ENCODE measurements around the gene TTYH3.

The TTYH3 gene

DNA sequence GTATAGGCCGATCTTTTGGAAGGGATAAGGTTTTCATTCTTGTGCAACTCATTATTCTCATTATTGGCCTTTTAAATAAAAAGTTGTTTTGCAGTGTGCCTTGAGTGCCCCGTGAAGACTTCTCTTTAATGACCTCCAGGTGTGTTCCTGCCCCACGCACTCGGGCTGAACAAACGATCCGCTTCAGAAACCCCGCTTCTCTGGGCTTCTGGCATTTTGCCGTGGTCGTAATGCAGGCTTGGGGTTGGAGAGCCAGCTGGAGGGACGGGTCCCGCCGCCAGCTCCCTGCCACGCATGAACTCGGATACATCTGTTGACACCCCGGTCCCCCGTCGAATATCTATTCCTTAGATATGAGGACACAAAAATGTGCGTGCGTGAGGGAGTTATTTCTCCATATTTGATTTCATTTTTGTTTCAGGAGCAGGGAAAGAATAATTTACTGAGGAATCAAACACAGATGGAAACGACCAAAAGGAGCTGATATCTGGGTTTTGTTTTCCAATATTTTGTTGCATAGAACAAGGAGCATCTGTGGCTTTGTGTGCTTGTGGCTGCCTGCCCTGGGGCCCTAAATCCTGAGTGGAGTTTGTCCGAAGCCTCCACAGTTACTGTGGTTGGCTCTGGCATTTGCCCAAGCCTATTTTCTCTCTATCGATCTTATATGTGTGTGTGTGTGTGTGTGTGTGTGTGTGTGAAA, 17.0 kb upstream of the TTYH3 start:
- H2AFZ ChIP-seq (ENCODE audit: low read depth), result no peak overlapping the region
- H3K27ac ChIP-seq, result no peak overlapping the region
- no peak overlapping the region for H3K4me2 ChIP-seq
- no peaks in the 10 kb centered on the region for H3K4me1 ChIP-seq (ENCODE audit: low read depth, poor library complexity, severe bottlenecking)
- no peaks in the 10 kb centered on the region for H3K79me2 ChIP-seq (ENCODE audit: insufficient read depth, low read depth)
- no peak overlapping the region for H3K9ac ChIP-seq
- H3K27me3 ChIP-seq (ENCODE audit: insufficient read depth, low read depth), result no peaks in the 10 kb centered on the region; the same call in 1 of the 2 replicates
- no peaks in the 10 kb centered on the region for H4K20me1 ChIP-seq (ENCODE audit: insufficient read depth)
- H3K36me3 ChIP-seq (ENCODE audit: insufficient read depth), result no peaks in the 10 kb centered on the region
- H3K4me3 ChIP-seq (IDR thresholded peaks at IDR 0.05; ENCODE audit: insufficient read depth, low read depth, low read length), result no peak overlapping the region
- TF ChIP-seq, protein P1, sequence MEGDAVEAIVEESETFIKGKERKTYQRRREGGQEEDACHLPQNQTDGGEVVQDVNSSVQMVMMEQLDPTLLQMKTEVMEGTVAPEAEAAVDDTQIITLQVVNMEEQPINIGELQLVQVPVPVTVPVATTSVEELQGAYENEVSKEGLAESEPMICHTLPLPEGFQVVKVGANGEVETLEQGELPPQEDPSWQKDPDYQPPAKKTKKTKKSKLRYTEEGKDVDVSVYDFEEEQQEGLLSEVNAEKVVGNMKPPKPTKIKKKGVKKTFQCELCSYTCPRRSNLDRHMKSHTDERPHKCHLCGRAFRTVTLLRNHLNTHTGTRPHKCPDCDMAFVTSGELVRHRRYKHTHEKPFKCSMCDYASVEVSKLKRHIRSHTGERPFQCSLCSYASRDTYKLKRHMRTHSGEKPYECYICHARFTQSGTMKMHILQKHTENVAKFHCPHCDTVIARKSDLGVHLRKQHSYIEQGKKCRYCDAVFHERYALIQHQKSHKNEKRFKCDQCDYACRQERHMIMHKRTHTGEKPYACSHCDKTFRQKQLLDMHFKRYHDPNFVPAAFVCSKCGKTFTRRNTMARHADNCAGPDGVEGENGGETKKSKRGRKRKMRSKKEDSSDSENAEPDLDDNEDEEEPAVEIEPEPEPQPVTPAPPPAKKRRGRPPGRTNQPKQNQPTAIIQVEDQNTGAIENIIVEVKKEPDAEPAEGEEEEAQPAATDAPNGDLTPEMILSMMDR (conservative IDR thresholded peaks at IDR 0.05; ENCODE audit: low read depth, low read length), result no peak

DNA sequence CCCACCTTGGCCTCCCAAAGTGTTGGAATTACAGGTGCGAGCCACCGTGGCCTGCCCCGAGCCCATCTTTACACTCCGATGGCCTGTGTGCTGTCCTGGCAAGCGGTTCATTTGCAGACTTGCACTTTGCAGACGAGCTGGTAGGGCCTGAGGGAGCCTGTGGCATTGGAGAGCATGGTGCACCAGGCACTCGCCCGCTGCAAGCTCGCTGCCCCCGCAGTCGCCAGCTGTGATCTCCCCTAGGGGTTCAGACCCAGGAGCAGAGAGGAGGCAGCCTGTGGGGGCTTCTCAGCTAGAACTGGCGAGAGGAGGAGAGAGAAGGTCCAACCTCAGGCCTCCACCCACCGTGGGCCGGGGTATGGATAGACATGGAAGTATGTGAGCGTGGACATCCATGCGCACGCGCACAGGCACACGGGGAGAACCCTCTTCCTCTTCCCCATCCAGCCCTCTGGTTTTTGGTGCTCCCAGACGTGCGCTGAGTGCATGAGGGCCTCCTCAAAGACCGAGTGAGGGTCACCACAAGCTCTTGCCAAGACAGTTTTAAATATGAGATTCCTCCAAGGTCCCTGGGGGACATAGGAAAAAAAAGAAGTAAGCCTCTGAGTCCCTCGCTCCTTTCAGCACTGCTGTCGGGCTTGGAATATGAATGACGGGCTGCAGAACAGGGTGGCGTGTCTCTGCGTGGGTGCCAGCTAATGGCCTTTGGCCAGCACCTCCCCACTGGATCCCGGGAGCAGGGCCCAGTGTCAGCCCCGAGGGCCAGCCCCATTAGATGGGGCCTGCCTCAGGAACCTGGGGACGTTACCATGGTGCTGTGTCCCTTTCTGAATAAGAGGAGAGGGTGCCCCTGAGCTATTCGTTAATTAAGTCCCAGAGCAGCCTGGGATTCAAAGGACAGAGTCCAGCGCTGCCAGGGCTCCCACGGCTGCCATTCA, 15.1 kb upstream of the TTYH3 start:
- H3K27me3 ChIP-seq (ENCODE audit: insufficient read depth, low read depth), result peaks cover 1% of the 10 kb centered on the region; the same call in 1 of the 2 replicates
- H3K9ac ChIP-seq, result no peak overlapping the region
- H3K27ac ChIP-seq, result no peak overlapping the region

DNA sequence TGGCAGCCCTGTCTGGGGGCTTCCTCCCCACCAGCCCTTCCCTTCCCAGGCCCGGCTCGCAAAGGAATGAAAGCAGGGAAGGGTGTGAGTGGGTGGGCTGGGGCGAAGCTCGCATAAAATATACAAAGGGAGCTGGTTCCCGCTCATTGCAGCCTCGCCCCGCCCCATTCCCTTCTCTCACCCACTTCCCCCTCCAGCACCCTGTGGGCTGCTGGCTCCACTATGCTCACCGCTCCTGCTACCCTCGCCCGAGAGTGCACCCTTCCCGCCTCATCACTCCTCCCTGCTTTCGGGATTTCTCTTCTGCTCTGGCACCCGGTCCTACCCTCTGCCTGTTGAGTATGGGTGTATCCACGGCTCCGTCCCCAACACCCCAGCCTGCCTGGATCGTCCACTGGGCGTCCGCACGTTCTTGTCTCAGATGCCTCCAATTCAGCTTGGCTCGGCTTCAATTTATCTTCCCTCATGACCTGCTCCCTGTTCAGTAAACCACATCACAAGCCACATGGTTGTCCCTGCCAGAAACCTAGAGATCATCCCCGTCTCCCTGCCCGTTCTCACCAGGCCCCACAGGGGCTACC, 14.4 kb upstream of the TTYH3 start:
- H3K79me2 ChIP-seq (ENCODE audit: insufficient read depth, low read depth), result no peaks in the 10 kb centered on the region
- TF ChIP-seq, protein P1 (conservative IDR thresholded peaks at IDR 0.05; ENCODE audit: low read depth, low read length), result no peak
- no peaks in the 10 kb centered on the region for H4K20me1 ChIP-seq (ENCODE audit: insufficient read depth)
- no peaks in the 10 kb centered on the region for H3K4me1 ChIP-seq (ENCODE audit: low read depth, poor library complexity, severe bottlenecking)
- no peak overlapping the region for H3K9ac ChIP-seq
- H3K27ac ChIP-seq, result no peak overlapping the region
- no peak overlapping the region for H3K4me3 ChIP-seq (IDR thresholded peaks at IDR 0.05; ENCODE audit: insufficient read depth, low read depth, low read length)
- peaks cover 5% of the 10 kb centered on the region; the same call in 1 of the 2 replicates for H3K27me3 ChIP-seq (ENCODE audit: insufficient read depth, low read depth)
- H3K4me2 ChIP-seq, result no peak overlapping the region
- H2AFZ ChIP-seq (ENCODE audit: low read depth), result no peak overlapping the region
- no peaks in the 10 kb centered on the region for H3K36me3 ChIP-seq (ENCODE audit: insufficient read depth)

More for the DNA sequence above, 15.1 kb upstream of the TTYH3 start:
- Histone ChIP-seq H4K20me1 (ENCODE audit: insufficient read depth) (no peaks in the 10 kb centered on the region), H3K79me2 (ENCODE audit: insufficient read depth, low read depth) (no peaks in the 10 kb centered on the region), H2AFZ (ENCODE audit: low read depth) (no peak overlapping the region), H3K4me1 (ENCODE audit: low read depth, poor library complexity, severe bottlenecking) (no peaks in the 10 kb centered on the region), H3K4me2 (no peak overlapping the region), H3K4me3 (IDR thresholded peaks at IDR 0.05; ENCODE audit: insufficient read depth, low read depth, low read length) (no peak overlapping the region), H3K36me3 (ENCODE audit: insufficient read depth) (no peaks in the 10 kb centered on the region)
- TF ChIP-seq, protein P1 (conservative IDR thresholded peaks at IDR 0.05; ENCODE audit: low read depth, low read length), result no peak

DNA sequence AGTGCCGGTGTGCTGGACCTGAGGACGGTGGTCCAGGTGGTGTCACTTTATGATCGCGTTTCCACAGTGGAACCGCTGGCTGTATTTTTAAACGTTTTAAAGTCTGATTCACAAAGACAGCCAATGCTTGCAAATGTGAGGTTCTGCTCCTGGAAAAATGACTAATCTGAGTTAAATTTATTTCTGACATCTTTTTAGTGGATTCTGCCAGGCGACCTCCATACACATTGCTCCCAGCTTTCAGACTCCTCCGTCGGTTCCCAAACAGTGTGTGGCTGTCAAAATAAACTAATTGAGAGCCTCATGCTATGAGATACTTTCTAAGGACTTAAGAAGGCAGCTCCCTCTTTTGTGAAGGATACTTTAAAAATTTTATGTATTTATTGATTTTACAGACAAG, 12.7 kb upstream of the TTYH3 start:
- H3K27ac ChIP-seq, result no peak overlapping the region
- no peak overlapping the region for H3K4me3 ChIP-seq (IDR thresholded peaks at IDR 0.05; ENCODE audit: insufficient read depth, low read depth, low read length)
- H3K4me2 ChIP-seq, result no peak overlapping the region
- TF ChIP-seq, protein P1 (conservative IDR thresholded peaks at IDR 0.05; ENCODE audit: low read depth, low read length), result no peak
- H2AFZ ChIP-seq (ENCODE audit: low read depth), result no peak overlapping the region
- H3K36me3 ChIP-seq (ENCODE audit: insufficient read depth), result no peaks in the 10 kb centered on the region
- H3K79me2 ChIP-seq (ENCODE audit: insufficient read depth, low read depth), result no peaks in the 10 kb centered on the region
- no peak overlapping the region for H3K9ac ChIP-seq
- H3K4me1 ChIP-seq (ENCODE audit: low read depth, poor library complexity, severe bottlenecking), result no peaks in the 10 kb centered on the region
- peaks cover 6% of the 10 kb centered on the region; the same call in 1 of the 2 replicates for H3K27me3 ChIP-seq (ENCODE audit: insufficient read depth, low read depth)
- no peaks in the 10 kb centered on the region for H4K20me1 ChIP-seq (ENCODE audit: insufficient read depth)
